HG02981 (cell line): ENCODE data around the gene CEACAM21.
A peak's percentile ranks its signal among the peaks of the same experiment; 100 is the strongest.
"Not testable (repeated sequence)": the region's sequence is repeated elsewhere in the genome, so short reads cannot be mapped to it uniquely, and the experiment has no call there.

ENCODE experiments used
- ATAC-seq: cut with Tn5 transposase; IDR thresholded peaks from one replicate; pipeline ENCODE4 v1.9.1; 2021; ENCODE audit warnings: mild to moderate bottlenecking, moderate library complexity; ENCODE audit not compliant: unreplicated experiment

The CEACAM21 gene

DNA sequence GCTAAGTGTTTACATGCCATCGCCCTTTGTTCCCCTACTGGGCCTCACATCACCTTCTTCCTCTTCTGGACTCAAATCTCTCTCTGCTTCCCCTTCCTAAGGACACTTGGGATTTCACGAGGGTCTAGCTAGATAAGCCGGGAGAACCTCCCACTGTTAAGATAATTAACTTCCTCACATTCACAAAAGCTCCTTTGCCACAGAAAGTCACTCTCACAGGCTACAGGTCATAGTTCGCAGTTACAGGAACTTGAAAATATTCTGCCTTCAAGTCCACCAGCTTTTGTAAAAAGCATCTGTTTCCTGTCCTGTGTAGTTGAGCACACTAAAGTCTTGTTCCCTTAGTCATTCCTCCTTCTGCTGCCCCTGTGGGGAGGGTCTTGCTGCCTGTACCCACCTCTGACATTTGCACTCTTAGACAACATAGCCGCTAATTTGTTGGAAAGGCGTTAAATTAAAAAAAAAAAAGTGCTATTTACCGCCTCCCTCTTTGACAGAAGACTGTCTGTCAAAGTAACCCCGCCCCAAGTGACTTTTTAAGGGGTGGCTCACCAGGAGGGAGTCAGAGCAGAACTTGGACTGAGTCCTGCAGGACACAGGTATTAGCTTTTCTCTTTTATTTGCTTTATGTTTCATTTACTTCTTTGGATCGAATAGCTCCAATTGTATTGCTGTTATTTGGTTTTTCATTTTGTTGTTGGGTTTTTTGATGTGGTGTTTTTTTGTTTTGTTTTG, 26.8 kb upstream of the CEACAM21 start:
- ATAC-seq = peak; percentile 55

DNA sequence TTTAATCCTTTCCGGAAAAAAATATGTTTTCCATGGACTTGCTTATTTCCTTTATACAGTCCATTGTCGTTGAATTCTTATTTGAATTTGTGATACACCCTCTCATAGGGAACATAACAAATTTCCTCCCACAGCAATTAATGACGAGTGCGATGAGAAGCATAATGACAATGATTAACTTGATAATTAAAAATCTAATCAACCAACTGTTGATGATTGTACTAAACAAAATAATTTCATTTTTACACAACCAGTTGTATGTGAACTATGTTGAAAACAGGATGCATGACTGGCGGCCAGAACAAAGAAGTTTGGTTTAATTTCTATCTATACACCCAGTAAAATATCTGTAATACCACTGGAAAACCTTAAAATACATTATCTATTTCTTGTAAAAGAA, 26.1 kb upstream of the CEACAM21 start:
- no peak for ATAC-seq

DNA sequence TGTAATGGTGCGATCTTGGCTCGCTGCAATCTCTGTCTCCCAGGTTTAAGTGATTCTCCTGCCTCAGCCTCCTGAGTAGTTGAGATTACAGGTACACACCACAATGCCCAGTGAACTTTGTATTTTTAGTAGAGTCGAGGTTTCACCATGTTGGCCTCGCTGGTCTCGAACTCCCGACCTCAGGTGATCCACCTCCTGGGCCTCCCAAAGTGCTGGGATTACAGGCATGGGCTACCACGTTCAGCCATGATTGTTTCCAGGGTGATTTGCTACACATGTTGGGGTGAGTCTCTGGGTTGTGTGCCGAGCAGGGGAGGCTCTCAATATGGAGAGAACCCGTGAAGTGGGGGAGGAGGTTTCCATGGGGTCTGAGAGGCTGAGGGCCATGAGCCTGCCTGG, 24.8 kb upstream of the CEACAM21 start:
- no peak for ATAC-seq

DNA sequence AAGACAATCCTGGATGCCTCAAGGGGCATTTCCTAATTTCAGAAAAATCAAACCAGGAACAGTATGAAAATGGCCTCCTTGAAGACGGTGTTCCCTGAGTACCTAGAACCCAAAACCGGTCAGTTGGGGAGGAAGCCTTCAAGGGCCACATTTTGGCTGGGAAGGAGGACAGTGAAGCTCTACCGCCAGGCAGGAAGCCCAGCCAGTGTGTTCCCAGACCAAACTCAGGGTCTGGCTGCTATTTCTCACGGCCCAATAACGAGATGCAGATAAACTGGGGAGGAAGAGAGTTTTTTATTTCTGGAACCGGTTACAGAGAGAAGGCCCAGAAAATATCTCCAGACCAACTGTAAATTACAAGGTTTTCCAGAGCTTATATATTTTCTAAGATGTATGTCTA, 24.3 kb upstream of the CEACAM21 start:
- no peak for ATAC-seq

DNA sequence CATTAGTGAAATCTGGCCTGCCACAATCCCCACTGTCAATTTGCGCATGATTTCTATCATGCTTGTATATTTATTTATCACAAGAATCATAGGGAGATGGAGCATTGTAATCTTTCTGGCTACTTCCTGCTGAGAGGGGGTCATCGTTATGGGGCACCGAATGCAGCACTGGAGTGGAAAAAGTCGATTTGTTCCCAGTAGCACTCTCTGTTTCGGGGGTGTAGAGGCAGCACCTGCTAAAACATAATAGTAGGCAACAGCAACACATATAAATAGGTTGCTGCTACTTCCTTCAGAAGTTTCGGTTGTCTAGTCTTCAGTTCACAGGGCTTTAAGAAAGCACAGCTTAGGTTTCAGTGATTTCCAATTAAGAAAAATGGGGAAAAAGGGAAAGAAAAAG, 23.4 kb upstream of the CEACAM21 start:
- no peak for ATAC-seq

DNA sequence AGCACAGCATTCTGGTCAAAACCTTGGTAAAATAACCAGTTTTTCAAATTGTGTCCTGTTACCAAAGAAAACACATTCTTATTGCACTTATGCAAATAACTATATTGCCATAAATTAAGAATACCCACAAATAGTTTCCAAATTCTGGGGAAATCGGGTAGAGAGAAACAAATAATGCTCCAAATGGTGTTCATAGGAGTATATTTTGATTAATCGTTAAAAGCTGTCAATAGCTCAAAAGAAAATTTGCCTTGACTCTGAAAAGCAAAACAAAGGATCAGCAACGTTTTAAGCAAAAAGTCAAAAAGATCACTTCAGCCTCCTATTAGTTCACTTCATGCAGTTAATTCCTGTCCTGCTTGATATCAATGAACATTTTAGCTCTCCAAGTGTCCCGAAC, 22.2 kb upstream of the CEACAM21 start:
- ATAC-seq = no peak

DNA sequence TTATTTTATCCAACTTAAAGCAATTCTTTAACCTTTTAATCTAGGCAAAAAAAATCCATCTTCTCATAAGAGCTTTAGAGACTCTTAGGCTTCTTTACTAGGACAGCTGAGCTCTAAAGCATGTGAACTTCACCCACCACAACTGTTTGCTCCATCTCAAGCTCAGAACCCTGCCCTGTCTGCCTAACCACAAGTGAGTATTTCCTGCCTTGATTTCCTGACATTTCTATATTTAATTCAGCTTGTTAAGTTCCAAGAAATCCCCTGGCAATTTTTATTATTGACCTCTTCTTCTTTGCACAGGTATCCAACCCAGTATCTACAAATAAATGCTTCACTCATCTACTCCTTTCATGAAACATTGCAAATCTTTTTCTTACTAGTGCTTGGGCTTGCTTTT, 21.1 kb upstream of the CEACAM21 start:
- no peak for ATAC-seq

DNA sequence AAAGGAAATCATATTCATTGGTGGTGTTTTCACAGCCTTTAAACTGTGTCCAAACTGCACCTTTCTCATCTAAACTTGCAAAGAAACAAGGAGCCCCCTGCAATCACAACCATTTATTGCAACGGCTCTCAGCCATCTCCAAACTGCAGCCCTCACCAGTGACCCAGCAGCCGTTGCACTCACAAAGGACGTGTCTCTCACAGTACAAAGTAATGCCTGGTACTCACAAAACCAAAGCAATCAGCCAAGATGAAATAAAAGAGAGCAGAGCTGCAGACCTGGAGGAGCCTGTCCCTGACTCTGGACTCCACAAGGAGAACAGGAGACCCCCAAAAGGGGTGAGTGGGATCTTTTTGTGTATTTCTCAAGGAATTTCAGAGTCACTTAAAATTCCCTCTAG, 20.2 kb upstream of the CEACAM21 start:
- no peak for ATAC-seq

DNA sequence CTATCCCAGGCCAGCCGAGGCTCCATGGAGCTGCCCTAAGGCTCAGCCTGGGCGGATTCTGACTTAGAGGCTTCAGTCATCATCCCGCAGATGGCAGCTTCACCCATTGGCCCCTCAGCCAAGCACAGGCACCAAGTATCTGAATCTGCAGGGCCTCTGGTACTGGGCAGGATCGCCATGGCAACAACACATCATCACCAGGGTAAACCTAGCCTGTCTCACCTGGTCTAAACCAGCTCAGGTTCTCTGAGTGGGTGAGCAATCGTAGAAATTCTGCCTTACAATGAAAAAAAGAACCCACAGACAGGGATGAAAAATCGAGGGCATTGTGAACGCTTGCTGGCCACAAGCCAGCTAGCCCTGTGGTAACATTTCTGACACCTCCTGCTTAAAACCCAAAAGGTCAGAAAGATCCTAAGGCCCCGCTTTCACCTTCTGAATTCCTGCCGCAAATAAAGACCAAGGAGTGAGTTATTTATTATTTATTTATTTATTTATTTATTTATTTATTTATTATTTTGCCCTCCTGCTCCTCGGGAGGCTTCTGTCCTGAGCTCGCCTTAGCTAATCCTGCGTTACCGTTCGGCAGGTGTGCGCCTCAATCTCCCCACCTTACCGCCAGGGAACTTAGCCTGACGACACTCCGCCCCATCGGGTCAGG, 12.0 kb upstream of the CEACAM21 start:
- no peak for ATAC-seq

DNA sequence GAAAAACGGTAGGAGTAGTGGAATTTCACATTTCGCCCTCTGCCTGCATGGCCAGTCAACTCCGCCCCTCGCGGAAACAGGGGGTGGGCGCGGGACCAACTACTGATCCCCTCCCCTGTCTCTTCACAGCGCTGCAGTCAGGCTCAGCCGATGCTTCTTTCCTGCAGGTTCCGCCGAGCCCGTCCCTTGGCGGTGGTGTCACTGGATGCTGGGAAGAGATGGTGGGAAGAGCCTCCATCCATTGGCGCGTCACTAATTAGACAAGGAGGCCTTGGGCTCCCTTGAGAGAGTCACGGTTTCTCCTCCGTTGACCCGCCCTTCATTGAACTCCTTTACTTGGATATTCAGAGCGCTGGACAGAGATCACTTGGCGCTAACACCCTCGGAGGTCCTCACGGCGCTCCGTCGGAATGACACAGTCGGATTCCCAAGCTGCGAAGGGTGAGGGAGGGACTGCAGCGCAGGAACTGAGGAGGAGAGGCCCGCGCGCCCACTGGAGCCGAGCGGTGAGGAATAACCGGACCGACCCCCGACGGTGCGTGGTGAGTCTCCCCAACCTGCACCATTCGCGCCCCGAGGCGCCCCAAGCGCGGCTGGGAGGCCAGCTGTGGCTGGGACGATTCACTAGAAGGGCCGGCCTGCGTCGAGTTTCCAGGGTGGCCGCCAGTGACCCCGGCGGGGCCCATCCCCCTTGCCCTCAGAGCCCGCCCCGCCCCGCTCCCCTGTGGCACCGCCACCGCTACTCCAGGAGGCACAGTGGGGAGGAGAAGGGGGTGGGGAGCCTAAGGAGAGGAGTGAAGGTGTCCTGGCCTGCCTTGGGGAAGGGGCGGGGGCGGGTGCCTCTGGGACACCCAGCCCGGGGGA, 11.2 kb upstream of the CEACAM21 start:
- ATAC-seq = no peak

DNA sequence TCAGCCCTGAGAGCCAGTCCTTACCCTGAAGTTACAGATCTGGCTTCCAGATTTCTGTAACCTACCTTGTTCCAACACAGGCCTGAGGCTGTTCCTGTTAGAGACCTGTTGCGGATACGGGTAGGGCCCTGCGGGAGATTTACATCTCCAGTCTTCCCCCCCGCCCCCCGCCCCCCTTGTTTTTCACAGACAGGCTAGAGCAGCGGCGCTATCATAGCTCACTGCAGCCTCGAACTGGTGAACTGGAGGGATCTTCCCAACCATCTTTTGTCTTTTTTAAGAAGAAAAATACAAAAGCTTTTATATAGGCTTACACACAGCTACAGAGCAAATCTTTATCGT, 10.6 kb upstream of the CEACAM21 start:
- ATAC-seq = no peak

DNA sequence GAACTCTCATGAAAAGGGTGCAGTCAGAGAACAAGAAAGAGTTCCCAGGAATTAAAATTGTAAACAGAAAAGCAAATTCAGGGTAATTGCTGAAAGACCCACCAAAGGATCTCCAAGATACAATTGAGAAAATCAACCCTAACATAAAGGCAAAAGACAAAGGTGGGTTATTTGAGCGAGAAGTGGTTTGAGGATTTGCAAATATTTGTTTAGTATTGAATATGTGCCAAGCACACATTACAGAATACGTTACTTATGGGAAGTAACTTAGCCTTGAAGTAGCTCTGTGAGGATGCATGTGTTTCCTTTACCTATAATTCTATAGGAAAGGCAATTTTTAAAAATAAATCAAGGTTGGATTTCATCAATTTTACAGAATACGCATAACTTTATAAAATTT, 10.0 kb upstream of the CEACAM21 start:
- no peak for ATAC-seq

DNA sequence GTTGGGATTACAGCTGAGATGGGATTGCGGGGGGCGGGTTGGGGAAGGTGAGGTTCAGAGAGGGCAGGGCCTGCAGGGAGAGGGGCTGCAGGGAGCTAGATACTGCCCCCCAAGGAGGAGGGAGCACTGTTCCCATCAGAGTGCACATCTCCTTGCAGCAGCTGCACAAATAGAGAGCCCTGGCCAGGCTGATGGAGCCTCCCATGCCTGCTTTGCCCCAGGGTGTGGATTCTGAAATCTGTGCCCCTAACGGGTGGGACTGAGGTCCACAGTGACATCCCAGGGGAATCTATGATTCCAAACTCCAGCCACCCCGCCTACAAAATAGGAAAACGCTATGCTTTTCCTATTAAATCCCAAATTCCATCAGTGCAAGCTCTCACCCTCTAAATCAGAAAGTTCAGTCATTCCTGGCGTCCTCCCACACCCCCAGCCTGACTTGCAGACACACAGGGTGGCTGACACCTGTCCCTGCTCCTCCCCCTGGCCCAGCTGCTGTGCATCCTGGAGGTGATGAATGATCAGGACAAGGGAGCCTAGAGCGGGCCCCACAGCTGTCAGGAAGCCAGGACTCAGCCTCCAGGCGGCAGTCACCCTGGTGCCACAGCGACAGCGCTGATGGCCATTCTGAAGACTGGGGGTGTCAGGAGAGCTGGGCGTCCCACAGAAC, 6.3 kb upstream of the CEACAM21 start:
- ATAC-seq = no peak

DNA sequence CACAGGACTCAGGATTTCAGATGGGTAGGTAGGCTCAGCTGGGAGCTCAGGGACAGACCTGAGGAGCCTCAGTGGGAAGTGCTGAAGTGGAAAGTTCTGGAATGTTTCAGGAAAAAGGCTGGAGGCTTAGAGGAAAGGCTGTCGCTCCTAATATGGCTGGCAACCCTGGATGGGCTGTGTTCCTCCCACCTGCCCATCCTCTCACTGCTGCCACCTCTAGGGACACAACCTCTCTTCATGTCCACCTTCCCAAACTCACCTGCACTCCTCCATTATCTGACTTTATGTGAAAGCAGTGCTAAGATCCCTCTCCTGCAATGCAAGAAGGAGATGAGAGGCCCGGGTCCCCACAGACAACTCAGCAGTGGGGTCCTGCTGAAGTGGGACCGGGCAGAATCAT, 5.8 kb upstream of the CEACAM21 start:
- ATAC-seq = no peak

DNA sequence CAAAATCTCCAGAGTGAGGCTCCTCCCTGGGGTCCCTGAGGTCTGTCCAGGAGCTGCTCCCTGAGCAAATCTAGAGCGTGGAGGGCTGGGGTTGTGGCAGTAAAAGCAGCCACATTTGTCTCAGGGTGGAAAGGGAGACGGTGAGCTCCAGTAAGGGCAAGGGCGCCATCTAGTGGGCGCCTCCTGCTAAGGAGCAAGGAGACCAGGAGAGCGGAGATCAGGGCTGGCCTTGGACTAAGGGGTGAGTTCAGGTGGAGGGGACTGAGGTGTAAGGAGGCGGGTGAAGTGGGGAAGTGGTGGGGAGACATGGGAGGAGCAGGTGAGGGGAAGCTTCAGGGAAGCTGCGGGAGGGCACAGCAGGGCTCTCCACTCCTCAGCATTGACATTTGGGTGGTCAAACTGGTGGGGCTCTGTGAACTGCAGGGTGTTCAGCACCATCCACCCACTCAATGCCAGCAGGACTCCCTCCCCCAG, 5.3 kb upstream of the CEACAM21 start:
- no peak for ATAC-seq

DNA sequence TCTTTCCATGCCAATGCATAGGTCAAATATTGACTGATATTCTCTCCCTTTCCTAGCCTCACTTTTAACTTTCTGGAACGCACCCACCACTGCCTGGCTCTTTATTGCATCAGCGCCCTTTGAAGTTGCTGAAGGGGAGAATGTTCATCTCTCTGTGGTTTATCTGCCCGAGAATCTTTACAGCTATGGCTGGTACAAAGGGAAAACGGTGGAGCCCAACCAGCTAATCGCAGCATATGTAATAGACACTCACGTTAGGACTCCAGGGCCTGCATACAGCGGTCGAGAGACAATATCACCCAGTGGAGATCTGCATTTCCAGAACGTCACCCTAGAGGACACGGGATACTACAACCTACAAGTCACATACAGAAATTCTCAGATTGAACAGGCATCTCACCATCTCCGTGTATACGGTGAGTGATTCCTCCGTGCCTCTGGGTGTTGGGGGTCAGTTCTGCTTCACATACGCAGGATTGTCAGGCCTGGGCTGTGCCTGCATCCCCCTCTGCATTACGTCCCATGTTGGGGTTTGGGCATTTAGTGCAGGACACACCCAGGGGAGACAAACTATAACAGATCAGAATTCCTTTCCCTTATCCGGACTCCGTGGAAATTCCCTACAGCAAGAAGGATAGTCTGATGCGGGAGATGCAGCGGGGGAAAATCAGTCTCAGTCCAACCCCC, 1.3 kb downstream of the CEACAM21 start:
- no peak for ATAC-seq

DNA sequence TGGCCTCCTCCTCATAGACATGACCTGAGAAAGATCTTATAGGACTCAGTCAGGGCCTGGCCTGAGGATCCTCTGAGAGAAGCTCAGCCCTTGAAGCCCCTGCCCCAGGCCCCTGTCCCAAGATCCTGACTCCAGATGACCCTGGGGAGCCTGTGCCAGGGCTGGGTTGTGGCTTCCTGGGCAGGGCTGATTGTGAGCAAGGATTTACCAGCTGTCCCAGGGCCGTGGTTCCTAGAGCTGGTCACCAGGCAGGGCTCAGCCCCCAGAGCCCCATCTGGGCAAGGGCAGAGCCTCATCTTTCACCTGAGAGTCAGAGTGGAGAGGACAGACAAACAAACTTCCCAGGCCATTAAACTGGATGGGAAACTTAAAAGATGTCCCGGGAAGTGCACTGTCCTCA, 1.9 kb downstream of the CEACAM21 start:
- no peak for ATAC-seq

DNA sequence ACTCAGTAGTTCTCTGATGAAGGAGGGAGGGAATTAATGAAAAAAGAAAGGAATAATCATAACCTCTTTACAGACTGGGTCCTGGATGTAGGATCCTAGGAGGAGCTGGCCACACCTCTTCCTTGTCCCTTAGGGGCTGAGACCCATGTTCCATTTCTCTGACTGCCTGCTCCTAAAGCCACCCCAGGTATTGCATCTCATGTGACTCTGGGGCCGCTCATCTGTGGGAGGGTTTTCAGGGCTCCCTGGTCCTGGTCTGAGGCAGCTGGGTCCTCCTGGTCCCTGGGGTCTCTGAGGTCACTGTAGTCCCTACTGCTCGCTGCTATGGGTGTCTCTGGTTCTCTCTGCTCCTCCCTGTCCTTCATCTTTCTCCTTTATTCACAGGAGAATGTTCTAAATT, 2.9 kb downstream of the CEACAM21 start:
- no peak for ATAC-seq

DNA sequence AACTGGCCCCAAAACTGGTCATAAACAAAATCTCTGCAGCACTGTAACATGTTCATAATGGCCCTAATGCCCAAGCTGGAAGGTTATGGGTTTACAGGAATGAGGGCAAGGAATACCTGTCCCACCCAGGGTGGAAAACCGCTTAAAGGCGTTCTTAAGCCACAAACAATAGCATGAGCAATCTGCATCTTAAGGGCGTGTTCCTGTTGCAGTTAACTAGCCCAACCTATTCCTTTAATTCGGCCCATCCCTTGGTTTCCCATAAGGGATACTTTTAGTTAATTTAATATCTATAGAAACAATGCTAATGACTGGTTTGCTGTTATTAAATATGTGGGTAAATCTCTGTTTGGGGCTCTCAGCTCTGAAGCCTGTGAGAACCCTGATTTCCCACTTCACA, 5.1 kb downstream of the CEACAM21 start:
- ATAC-seq = not testable (repeated sequence)

DNA sequence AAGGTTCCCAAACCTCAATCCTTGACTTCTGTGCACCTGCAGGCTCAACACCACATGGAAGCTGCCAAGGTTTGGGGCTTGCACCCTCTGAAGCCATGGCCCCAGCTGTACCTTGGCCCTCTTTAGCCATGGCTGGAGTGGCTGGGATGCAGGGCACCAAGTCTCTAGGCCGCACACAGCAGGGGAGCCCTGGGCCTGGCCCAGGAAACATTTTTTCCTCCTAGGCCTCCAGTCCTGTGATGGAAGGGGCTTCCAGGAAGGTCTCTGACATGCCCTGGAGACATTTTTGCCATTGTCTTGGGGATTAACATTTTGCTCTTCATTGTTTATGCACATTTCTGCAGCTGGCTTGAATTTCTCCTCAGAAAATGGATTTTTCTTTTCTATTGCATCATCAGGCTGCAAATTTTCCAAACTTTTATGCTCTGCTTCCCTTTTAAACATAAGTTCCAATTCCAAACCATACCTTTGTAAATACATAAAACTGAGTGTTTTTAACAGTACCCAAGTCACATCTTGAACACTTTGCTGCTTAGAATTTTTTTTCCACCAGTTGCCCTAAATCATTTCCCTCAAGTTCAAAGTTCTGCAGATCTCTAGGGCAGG, 6.7 kb downstream of the CEACAM21 start:
- ATAC-seq = not testable (repeated sequence)
